Upper lobe of left lung (tissue), 4 donors: ENCODE measurements around the gene SPATA22.

Experiments used
- CTCF ChIP-seq, 6 experiments: fragments of 450-650 bp in 4 of 6; fragments of 200-600 bp in 2 of 6; sonication (generic) in 2 of 6; IDR thresholded peaks; one replicate each; pipeline ENCODE4 v1.5.1; 2016 to 2019; ENCODE audit warnings: antibody characterized with exemption in 6 of 6
- EP300 ChIP-seq, 4 donors: sonication (generic); formaldehyde crosslinking; IDR thresholded peaks; one replicate each; pipeline ENCODE4 v1.5.1; 2017; ENCODE audit warnings: antibody characterized with exemption in 4 of 4, control low read depth in 2 of 4

- TF ChIP-seq EP300 (IDR thresholded peaks at IDR 0.05) = no peak
- TF ChIP-seq CTCF (IDR thresholded peaks at IDR 0.05) = no peak
These were observed 43.3 kb upstream of the SPATA22 start for GRCh38 chr17:3514873-3515272.
